Measurements from ENCODE around the gene COX7B2.

DNA sequence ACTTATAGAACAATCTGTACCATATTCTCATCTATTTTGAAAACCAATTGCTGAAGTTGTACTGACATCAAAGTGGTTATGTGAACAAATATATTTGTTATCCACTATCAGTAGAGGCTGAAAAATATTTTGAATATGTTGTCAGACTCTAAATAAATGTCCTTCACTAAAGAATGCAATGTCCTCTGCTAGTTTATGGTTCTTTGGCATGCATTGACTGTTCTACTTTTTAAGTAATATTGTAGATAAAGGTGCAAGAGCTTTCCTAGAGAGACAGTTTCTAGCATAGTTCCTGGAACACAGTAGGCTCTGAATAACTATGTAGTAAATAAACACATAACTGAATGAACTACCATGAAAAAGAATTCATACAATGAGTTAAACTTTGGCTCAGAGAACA lies 18.2 kb upstream of the COX7B2 start:
- TF ChIP-seq POLR2A (IDR thresholded peaks at IDR 0.05; ENCODE audit: extremely low read depth, insufficient read length) (no peak), MYC (IDR thresholded peaks at IDR 0.05; ENCODE audit: low read depth, low read length) (no peak)
- TF ChIP-seq, protein P1, sequence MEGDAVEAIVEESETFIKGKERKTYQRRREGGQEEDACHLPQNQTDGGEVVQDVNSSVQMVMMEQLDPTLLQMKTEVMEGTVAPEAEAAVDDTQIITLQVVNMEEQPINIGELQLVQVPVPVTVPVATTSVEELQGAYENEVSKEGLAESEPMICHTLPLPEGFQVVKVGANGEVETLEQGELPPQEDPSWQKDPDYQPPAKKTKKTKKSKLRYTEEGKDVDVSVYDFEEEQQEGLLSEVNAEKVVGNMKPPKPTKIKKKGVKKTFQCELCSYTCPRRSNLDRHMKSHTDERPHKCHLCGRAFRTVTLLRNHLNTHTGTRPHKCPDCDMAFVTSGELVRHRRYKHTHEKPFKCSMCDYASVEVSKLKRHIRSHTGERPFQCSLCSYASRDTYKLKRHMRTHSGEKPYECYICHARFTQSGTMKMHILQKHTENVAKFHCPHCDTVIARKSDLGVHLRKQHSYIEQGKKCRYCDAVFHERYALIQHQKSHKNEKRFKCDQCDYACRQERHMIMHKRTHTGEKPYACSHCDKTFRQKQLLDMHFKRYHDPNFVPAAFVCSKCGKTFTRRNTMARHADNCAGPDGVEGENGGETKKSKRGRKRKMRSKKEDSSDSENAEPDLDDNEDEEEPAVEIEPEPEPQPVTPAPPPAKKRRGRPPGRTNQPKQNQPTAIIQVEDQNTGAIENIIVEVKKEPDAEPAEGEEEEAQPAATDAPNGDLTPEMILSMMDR (IDR thresholded peaks at IDR 0.05; ENCODE audit: low read depth, low read length), result no peak
- TF ChIP-seq, protein P2, sequence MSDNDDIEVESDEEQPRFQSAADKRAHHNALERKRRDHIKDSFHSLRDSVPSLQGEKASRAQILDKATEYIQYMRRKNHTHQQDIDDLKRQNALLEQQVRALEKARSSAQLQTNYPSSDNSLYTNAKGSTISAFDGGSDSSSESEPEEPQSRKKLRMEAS (IDR thresholded peaks at IDR 0.05; ENCODE audit: low read depth, low read length), result no peak
